Stromal cell of bone marrow (primary cell): Measurements from ENCODE around the gene RABL6.

ENCODE experiments used
- DNase-seq: peaks from one replicate; pipeline ENCODE4 v3.0.0-alpha.2; 2012; ENCODE audit warnings: low read depth

Gene RABL6

GRCh38 chr9:136847088-136847825, 39.5 kb downstream of the RABL6 start:
- DNase-seq = no peak

- peak; percentile 56 for DNase-seq
These were observed 40.2 kb downstream of the RABL6 start for GRCh38 chr9:136847826-136848392.

GRCh38 chr9:136848393-136849037, 40.8 kb downstream of the RABL6 start:
- DNase-seq = no peak

- peak; percentile 96 for DNase-seq
These were observed 41.6 kb downstream of the RABL6 start, which contains the start of gene PHPT1 for GRCh38 chr9:136849038-136849959. PHPT1 (plus strand) TSS chr9:136849409; CDS start chr9:136849431, 22 bp downstream.

GRCh38 chr9:136849960-136850865, 42.5 kb downstream of the RABL6 start:
- DNase-seq = no peak

GRCh38 chr9:136850866-136851775, 43.4 kb downstream of the RABL6 start:
- no peak for DNase-seq

- no peak for DNase-seq
These were observed 44.4 kb downstream of the RABL6 start, which contains the start of gene MAMDC4 for GRCh38 chr9:136851941-136852663. MAMDC4 (plus strand) TSS chr9:136852346; CDS start chr9:136852417, 71 bp downstream.

- DNase-seq = no peak
These were observed 45.2 kb downstream of the RABL6 start for GRCh38 chr9:136852664-136853595.

- no peak for DNase-seq
These were observed 45.9 kb downstream of the RABL6 start for GRCh38 chr9:136853596-136854112.

- DNase-seq = no peak
These were observed 46.5 kb downstream of the RABL6 start for GRCh38 chr9:136854113-136854841.

GRCh38 chr9:136854842-136855460, 47.2 kb downstream of the RABL6 start:
- no peak for DNase-seq

- no peak for DNase-seq
These were observed 47.8 kb downstream of the RABL6 start for GRCh38 chr9:136855461-136856078.

- DNase-seq = no peak
These were observed 48.3 kb downstream of the RABL6 start for GRCh38 chr9:136856079-136856476.

- DNase-seq = no peak
These were observed 48.9 kb downstream of the RABL6 start for GRCh38 chr9:136856541-136857141.

GRCh38 chr9:136857166-136857565, 49.4 kb downstream of the RABL6 start:
- DNase-seq = no peak
